HUES64 (cell line): ENCODE measurements around the gene NTPCR.

Source experiments
- H3K27ac ChIP-seq: 2 replicates; pipeline ENCODE4 v1.7.0; 2013; ENCODE audit warnings: low read depth, low read length, inconsistent platforms
- H3K27me3 ChIP-seq: 2 replicates; pipeline ENCODE4 v1.6.1; 2013; ENCODE audit warnings: mild to moderate bottlenecking, low read length; ENCODE audit not compliant: insufficient read depth
- H3K36me3 ChIP-seq: 2 replicates; pipeline ENCODE4 v1.6.1; 2013; ENCODE audit warnings: mild to moderate bottlenecking, low read length; ENCODE audit not compliant: insufficient read depth
- H3K4me1 ChIP-seq: 2 replicates; pipeline ENCODE4 v1.6.1; 2013; ENCODE audit warnings: mild to moderate bottlenecking, low read length, moderate library complexity; ENCODE audit not compliant: insufficient read depth
- H3K4me3 ChIP-seq: 2 replicates; pipeline ENCODE4 v1.5.1; 2013; ENCODE audit warnings: mild to moderate bottlenecking, low read length, moderate library complexity
- H3K9ac ChIP-seq: 2 replicates; pipeline ENCODE4 v1.6.1; 2013; ENCODE audit warnings: mild to moderate bottlenecking, low read depth, low read length
- H3K9me3 ChIP-seq: 2 replicates; pipeline ENCODE4 v1.6.1; 2013; ENCODE audit warnings: low read depth, low read length; ENCODE audit not compliant: insufficient read depth
- WGBS: fragments of 150-250, 120-280 bp; methylation state at CpG from one replicate; pipeline ENCODE4 v1.1.7; 2013; ENCODE audit warnings: missing lambda C conversion rate; 5-methylcytosine and 5-hydroxymethylcytosine counted together

NTPCR gene

GRCh38 chr1:232927830-232928505, 22.4 kb upstream of the NTPCR start:
- Histone ChIP-seq H3K4me1 (no peaks in the 10 kb centered on the region), H3K36me3 (no peaks in the 10 kb centered on the region), H3K27ac (no peak overlapping the region), H3K9ac (no peak overlapping the region), H3K9me3 (peaks cover 6% of the 10 kb centered on the region), H3K4me3 (no peak overlapping the region), H3K27me3 (no peaks in the 10 kb centered on the region)
- WGBS = 94% methylated on average over 4 of the region's 4 CpGs

GRCh38 chr1:232932486-232933425, 17.7 kb upstream of the NTPCR start:
- 100% methylated on average over 2 of the region's 3 CpGs for WGBS
- H3K9ac ChIP-seq = no peak overlapping the region
- no peak overlapping the region for H3K27ac ChIP-seq
- H3K36me3 ChIP-seq = no peaks in the 10 kb centered on the region
- H3K27me3 ChIP-seq = no peaks in the 10 kb centered on the region
- no peaks in the 10 kb centered on the region for H3K9me3 ChIP-seq
- no peak overlapping the region for H3K4me3 ChIP-seq
- no peaks in the 10 kb centered on the region for H3K4me1 ChIP-seq

- Histone ChIP-seq H3K9me3 (no peaks in the 10 kb centered on the region), H3K27me3 (no peaks in the 10 kb centered on the region), H3K4me1 (no peaks in the 10 kb centered on the region), H3K27ac (no peak overlapping the region), H3K9ac (no peak overlapping the region), H3K4me3 (no peak overlapping the region), H3K36me3 (no peaks in the 10 kb centered on the region)
- WGBS = 94% methylated on average over 6 of the region's 6 CpGs
Measured at GRCh38 chr1:232936941-232937340, 13.5 kb upstream of the NTPCR start.

- H3K9me3 ChIP-seq = no peaks in the 10 kb centered on the region
- H3K4me3 ChIP-seq = no peak overlapping the region
- H3K9ac ChIP-seq = no peak overlapping the region
- 93% methylated on average over 8 of the region's 8 CpGs for WGBS
- no peak overlapping the region for H3K27ac ChIP-seq
- H3K27me3 ChIP-seq = no peaks in the 10 kb centered on the region
- no peaks in the 10 kb centered on the region for H3K4me1 ChIP-seq
- H3K36me3 ChIP-seq = no peaks in the 10 kb centered on the region
Measured at GRCh38 chr1:232937741-232938375, 12.6 kb upstream of the NTPCR start.

- Histone ChIP-seq H3K27me3 (no peaks in the 10 kb centered on the region), H3K27ac (no peak overlapping the region), H3K4me3 (no peak overlapping the region), H3K4me1 (no peaks in the 10 kb centered on the region), H3K9me3 (no peaks in the 10 kb centered on the region), H3K36me3 (no peaks in the 10 kb centered on the region), H3K9ac (no peak overlapping the region)
- 90% methylated on average over 9 of the region's 11 CpGs for WGBS
Measured at GRCh38 chr1:232938926-232939325, 11.5 kb upstream of the NTPCR start.

- 98% methylated on average over 2 of the region's 2 CpGs for WGBS
Measured at GRCh38 chr1:232939748-232940147, 10.7 kb upstream of the NTPCR start.

GRCh38 chr1:232940262-232940661, 10.1 kb upstream of the NTPCR start:
- WGBS = 100% methylated on average over 1 of the region's 1 CpG
- Histone ChIP-seq H3K36me3 (no peaks in the 10 kb centered on the region), H3K9me3 (no peaks in the 10 kb centered on the region), H3K27me3 (no peaks in the 10 kb centered on the region), H3K27ac (no peak overlapping the region), H3K4me3 (no peak overlapping the region), H3K4me1 (no peaks in the 10 kb centered on the region), H3K9ac (no peak overlapping the region)

More at GRCh38 chr1:232939748-232940147, 10.7 kb upstream of the NTPCR start:
- H3K4me1 ChIP-seq = no peaks in the 10 kb centered on the region
- no peaks in the 10 kb centered on the region for H3K27me3 ChIP-seq
- no peak overlapping the region for H3K27ac ChIP-seq
- no peaks in the 10 kb centered on the region for H3K9me3 ChIP-seq
- H3K4me3 ChIP-seq = no peak overlapping the region
- H3K9ac ChIP-seq = no peak overlapping the region
- no peaks in the 10 kb centered on the region for H3K36me3 ChIP-seq

- no peaks in the 10 kb centered on the region for H3K36me3 ChIP-seq
- H3K4me3 ChIP-seq = no peak overlapping the region
- H3K9ac ChIP-seq = no peak overlapping the region
- H3K27me3 ChIP-seq = no peaks in the 10 kb centered on the region
- no peaks in the 10 kb centered on the region for H3K4me1 ChIP-seq
- 90% methylated on average over 8 of the region's 8 CpGs for WGBS
- no peak overlapping the region for H3K27ac ChIP-seq
- H3K9me3 ChIP-seq = no peaks in the 10 kb centered on the region
Measured at GRCh38 chr1:232942413-232943294, 7.8 kb upstream of the NTPCR start.

GRCh38 chr1:232943679-232944252, 6.6 kb upstream of the NTPCR start:
- Histone ChIP-seq H3K4me3 (no peak overlapping the region), H3K27me3 (no peaks in the 10 kb centered on the region), H3K36me3 (no peaks in the 10 kb centered on the region), H3K4me1 (no peaks in the 10 kb centered on the region), H3K9ac (no peak overlapping the region), H3K9me3 (no peaks in the 10 kb centered on the region), H3K27ac (no peak overlapping the region)
- 88% methylated on average over 9 of the region's 9 CpGs for WGBS

- no peak overlapping the region for H3K4me3 ChIP-seq
- H3K9me3 ChIP-seq = no peaks in the 10 kb centered on the region
- no peaks in the 10 kb centered on the region; the same call in 1 of the 2 replicates for H3K4me1 ChIP-seq
- 91% methylated on average over 5 of the region's 5 CpGs for WGBS
- H3K36me3 ChIP-seq = no peaks in the 10 kb centered on the region
- H3K9ac ChIP-seq = no peak overlapping the region
- H3K27ac ChIP-seq = no peak overlapping the region
- no peaks in the 10 kb centered on the region for H3K27me3 ChIP-seq
Measured at GRCh38 chr1:232944347-232944746, 6.1 kb upstream of the NTPCR start.
